Panc1 (cell line): ENCODE measurements around the gene KCNQ1. TPM values are rescaled to one million over a fixed set of nuclear protein-coding genes. Genes with fewer than 3 reads are reported as not detected.
A peak's percentile ranks its signal among the peaks of the same experiment; 100 is the strongest.

Experiments used
- ATAC-seq: fragments of 200-7000 bp; cut with Tn5 transposase; 2 replicates; pipeline ENCODE4 v1.9.1; 2020; ENCODE audit warnings: mild to moderate bottlenecking, moderate library complexity
- BruUV-seq: library from RNA; stranded (reverse); fragments of 400-500 nt; replicated peaks from 2 replicates; lab custom pipeline; 2021; lab: Mats Ljungman, UMichigan
- CTCF ChIA-PET: fragments of 300-600 bp; sonication (Branson Sonifier 250); formaldehyde crosslinking; loops from one replicate; lab custom pipeline; 2022; ENCODE audit warnings: antibody characterized with exemption; lab: Charles Lee
- POLR2A ChIA-PET: fragments of 300-600 bp; sonication (Branson Sonifier 250); formaldehyde crosslinking; loops from one replicate; lab custom pipeline; 2022; ENCODE audit warnings: antibody characterized with exemption; lab: Charles Lee
- DNase-seq: peaks from one replicate; pipeline ENCODE4 v3.0.0-alpha.2; 2010; ENCODE audit warnings: low read depth, low spot score
- H3K27ac ChIP-seq: 2 replicates; pipeline ENCODE4 v1.5.1; 2011; ENCODE audit warnings: mild to moderate bottlenecking, low read length, inconsistent platforms
- H3K27me3 ChIP-seq: fragments of 200-500 bp; sonication (Bioruptor generic); 2 replicates; pipeline ENCODE4 v1.6.0; 2014; ENCODE audit warnings: low read length, inconsistent platforms; ENCODE audit not compliant: control insufficient read depth, insufficient read depth
- H3K36me3 ChIP-seq: fragments of 200-500 bp; sonication (Bioruptor generic); 2 replicates; pipeline ENCODE4 v1.5.1; 2014; ENCODE audit warnings: inconsistent platforms, mild to moderate bottlenecking, low read length, moderate library complexity; ENCODE audit not compliant: control insufficient read depth, insufficient read depth
- H3K4me1 ChIP-seq: 2 replicates; pipeline ENCODE4 v1.5.1; 2011; ENCODE audit warnings: inconsistent platforms, mild to moderate bottlenecking, low read length, moderate library complexity; ENCODE audit not compliant: control insufficient read depth, insufficient read depth
- H3K4me3 ChIP-seq, 2 experiments: 2 replicates each; pipeline ENCODE4 v1.5.1; 2011 to 2012; ENCODE audit warnings: low read depth in 2 of 2, low read length in 2 of 2, mild to moderate bottlenecking in 2 of 2, inconsistent platforms in 1 of 2, moderate library complexity in 1 of 2
- H3K9me3 ChIP-seq: fragments of 200-500 bp; sonication (Bioruptor generic); 2 replicates; pipeline ENCODE4 v1.5.1; 2014; ENCODE audit warnings: low read depth, mild to moderate bottlenecking, inconsistent platforms, low read length, moderate library complexity; ENCODE audit not compliant: control insufficient read depth, insufficient read depth
- POLR2AphosphoS5 ChIP-seq: IDR thresholded peaks from 2 replicates; pipeline ENCODE4 v1.6.1; 2012; ENCODE audit warnings: mild to moderate bottlenecking, low read depth, low read length, moderate library complexity
- SIN3A ChIP-seq: IDR thresholded peaks from 2 replicates; pipeline ENCODE4 v1.6.1; 2012; ENCODE audit warnings: low read depth, mild to moderate bottlenecking, low read length, moderate library complexity, borderline replicate concordance; ENCODE audit not compliant: insufficient read depth
- TCF7L2 ChIP-seq: IDR thresholded peaks from 2 replicates; pipeline ENCODE4 v1.6.1; 2011; ENCODE audit warnings: mild to moderate bottlenecking, low read depth, low read length, inconsistent platforms
- in situ Hi-C: cut with HindIII; loops from 2 replicates; pipeline ENCODE4 v1.10.0; 2016; ENCODE audit warnings: low sequenced_read_pairs, low pct_unique_long_range_greater_than_20kb
- intact Hi-C: fragments of 100-400 bp; cut with micrococcal nuclease; formaldehyde crosslinking; loops from one replicate; pipeline ENCODE4 v1.10.0; 2022; ENCODE audit not compliant: unreplicated experiment
- total RNA-seq: library from RNA; stranded (reverse); gene quantifications from one replicate; pipeline ENCODE4 v1.2.1, GENCODE V29; 2021; ENCODE audit not compliant: unreplicated experiment
- TF ChIP-seq, protein P1 (sequence below), 2 experiments: IDR thresholded peaks; 2 replicates each; pipeline ENCODE4 v1.6.1; 2011 to 2012; ENCODE audit warnings: low read depth in 2 of 2, control low read depth in 1 of 2, low read length in 1 of 2, mild to moderate bottlenecking in 1 of 2, moderate library complexity in 1 of 2; ENCODE audit not compliant: insufficient read depth in 1 of 2
- TF ChIP-seq, protein P2 (sequence below): fragments of 450-650 bp; IDR thresholded peaks from 2 replicates; pipeline ENCODE4 v1.5.1; 2017; ENCODE audit warnings: mild to moderate bottlenecking

KCNQ1 gene
- total RNA-seq, 1 experiment from 2014 or later, result 1.0 TPM

DNA sequence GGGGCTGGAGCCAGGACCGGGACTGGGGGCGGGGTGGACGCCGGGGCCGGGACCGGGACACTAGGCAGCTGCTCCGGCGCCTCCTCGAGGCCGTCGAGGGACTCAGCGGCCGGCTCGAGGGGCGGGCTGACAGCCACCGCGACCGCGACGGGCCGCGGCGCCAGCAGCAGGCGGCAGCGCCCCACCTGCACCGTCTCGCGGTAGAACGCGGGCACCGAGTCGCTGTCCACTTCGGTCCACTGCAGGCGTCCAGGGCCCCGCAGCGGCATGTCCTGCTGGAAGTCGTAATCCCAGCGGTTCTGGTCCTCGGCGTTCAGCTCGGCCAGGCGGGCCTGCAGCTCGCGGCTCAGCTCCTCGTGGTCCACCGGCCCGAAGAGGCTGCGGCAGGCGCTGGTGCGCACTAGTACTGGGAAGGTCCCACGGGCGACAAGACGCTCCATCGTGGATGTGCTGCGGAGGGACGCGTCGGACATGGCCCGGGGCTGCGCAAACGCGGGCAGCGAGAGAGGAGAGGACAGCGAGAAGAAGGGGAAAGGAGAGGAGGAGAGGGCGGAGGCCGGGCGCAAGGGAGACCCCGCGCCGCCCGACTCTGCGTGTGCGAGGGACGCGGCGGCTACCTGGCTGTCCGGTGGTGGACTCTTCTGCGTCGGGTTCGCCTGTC, 440.3 kb downstream of the KCNQ1 start:
- POLR2A ChIA-PET, result no interaction called here
- in situ Hi-C loops (no loop called here), intact Hi-C loops (loop anchor here (5.0 to 10.0 kb wide), 2 partner anchors 190 to 458 kb away; partner anchors contain the start of gene KCNQ1OT1)
- Histone ChIP-seq H3K27me3 (no peaks in the 10 kb centered on the region), H3K4me1 (peaks cover 5% of the 10 kb centered on the region; the same call in 1 of the 2 replicates), H3K9me3 (no peaks in the 10 kb centered on the region), H3K27ac (no peak overlapping the region), H3K4me3 (peak overlapping the region; percentile 50 to 64), H3K36me3 (no peaks in the 10 kb centered on the region)
- DNase-seq (no peak), ATAC-seq (peak; percentile 66)
- no TSS peak for BruUV-seq
- TF ChIP-seq SIN3A (peak; percentile 66; the same call in 1 of the 2 replicates), POLR2AphosphoS5 (no peak)
- TF ChIP-seq, protein P1, sequence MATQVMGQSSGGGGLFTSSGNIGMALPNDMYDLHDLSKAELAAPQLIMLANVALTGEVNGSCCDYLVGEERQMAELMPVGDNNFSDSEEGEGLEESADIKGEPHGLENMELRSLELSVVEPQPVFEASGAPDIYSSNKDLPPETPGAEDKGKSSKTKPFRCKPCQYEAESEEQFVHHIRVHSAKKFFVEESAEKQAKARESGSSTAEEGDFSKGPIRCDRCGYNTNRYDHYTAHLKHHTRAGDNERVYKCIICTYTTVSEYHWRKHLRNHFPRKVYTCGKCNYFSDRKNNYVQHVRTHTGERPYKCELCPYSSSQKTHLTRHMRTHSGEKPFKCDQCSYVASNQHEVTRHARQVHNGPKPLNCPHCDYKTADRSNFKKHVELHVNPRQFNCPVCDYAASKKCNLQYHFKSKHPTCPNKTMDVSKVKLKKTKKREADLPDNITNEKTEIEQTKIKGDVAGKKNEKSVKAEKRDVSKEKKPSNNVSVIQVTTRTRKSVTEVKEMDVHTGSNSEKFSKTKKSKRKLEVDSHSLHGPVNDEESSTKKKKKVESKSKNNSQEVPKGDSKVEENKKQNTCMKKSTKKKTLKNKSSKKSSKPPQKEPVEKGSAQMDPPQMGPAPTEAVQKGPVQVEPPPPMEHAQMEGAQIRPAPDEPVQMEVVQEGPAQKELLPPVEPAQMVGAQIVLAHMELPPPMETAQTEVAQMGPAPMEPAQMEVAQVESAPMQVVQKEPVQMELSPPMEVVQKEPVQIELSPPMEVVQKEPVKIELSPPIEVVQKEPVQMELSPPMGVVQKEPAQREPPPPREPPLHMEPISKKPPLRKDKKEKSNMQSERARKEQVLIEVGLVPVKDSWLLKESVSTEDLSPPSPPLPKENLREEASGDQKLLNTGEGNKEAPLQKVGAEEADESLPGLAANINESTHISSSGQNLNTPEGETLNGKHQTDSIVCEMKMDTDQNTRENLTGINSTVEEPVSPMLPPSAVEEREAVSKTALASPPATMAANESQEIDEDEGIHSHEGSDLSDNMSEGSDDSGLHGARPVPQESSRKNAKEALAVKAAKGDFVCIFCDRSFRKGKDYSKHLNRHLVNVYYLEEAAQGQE (IDR thresholded peaks at IDR 0.05; ENCODE audit: insufficient read depth in 1 of 2, low read depth in 2 of 2, low read length in 1 of 2), result peak in 1 of 2 experiments; percentile 80; a peak in 2 of 4 replicates
- TF ChIP-seq, protein P2, sequence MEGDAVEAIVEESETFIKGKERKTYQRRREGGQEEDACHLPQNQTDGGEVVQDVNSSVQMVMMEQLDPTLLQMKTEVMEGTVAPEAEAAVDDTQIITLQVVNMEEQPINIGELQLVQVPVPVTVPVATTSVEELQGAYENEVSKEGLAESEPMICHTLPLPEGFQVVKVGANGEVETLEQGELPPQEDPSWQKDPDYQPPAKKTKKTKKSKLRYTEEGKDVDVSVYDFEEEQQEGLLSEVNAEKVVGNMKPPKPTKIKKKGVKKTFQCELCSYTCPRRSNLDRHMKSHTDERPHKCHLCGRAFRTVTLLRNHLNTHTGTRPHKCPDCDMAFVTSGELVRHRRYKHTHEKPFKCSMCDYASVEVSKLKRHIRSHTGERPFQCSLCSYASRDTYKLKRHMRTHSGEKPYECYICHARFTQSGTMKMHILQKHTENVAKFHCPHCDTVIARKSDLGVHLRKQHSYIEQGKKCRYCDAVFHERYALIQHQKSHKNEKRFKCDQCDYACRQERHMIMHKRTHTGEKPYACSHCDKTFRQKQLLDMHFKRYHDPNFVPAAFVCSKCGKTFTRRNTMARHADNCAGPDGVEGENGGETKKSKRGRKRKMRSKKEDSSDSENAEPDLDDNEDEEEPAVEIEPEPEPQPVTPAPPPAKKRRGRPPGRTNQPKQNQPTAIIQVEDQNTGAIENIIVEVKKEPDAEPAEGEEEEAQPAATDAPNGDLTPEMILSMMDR, result peak; percentile 93
- CTCF ChIA-PET, result interaction anchor here (0.6 to 2.7 kb wide), 2 partner anchors 32 to 353 kb away, joined by 4 to 21 read pairs; no protein-coding TSS in a partner anchor

DNA sequence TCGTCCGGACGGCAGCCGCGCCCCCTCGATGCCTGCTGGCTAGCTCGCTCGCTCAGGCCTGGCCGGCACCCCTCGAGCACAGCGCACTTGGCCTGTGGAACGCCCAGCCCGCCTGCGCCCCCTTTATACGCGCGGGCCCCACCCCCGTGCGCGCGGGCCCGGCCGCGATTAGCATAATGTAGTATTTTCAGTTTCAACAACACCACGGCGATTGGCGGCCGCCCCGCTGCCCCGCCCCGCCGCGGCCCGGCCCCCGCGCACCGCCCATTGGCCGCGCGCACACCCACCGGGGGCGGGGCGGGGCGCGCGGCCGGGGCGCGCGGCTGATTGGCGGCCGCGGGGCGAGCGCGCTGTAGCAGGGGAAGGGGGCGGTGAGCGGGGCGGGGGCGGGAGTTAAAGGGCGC, 440.9 kb downstream of the KCNQ1 start, which contains the start of gene CDKN1C:
Gene CDKN1C, minus strand, starts transcription at position 98 of the 404 bp plus-strand sequence. CDS start 319 bp downstream, outside the sequence.
- no peaks in the 10 kb centered on the region for H3K9me3 ChIP-seq
- peaks cover 6% of the 10 kb centered on the region; the same call in 1 of the 2 replicates for H3K4me1 ChIP-seq
- no peaks in the 10 kb centered on the region for H3K36me3 ChIP-seq
- H3K27ac ChIP-seq, result no peak within 1 kb of the TSS
- H3K4me3 ChIP-seq, result peak within 1 kb of the TSS; percentile 56 to 64
- TF ChIP-seq SIN3A (peak; percentile 81; the same call in 1 of the 2 replicates), POLR2AphosphoS5 (peak; percentile 38; the same call in 1 of the 2 replicates), TCF7L2 (no peak)
- TF ChIP-seq, protein P1 (IDR thresholded peaks at IDR 0.05; ENCODE audit: insufficient read depth in 1 of 2, low read depth in 2 of 2, low read length in 1 of 2), result no peak
- TF ChIP-seq, protein P2, result no peak
- in situ Hi-C loops (no loop called here), intact Hi-C loops (loop anchor here (5.0 to 10.0 kb wide), 2 partner anchors 191 to 458 kb away; partner anchors contain the start of gene KCNQ1OT1)
- no TSS peak for BruUV-seq
- ChIA-PET POLR2A (no interaction called here), CTCF (interaction anchor here (0.6 to 8.1 kb wide), 3 partner anchors 33 to 353 kb away, joined by 4 to 132 read pairs (median 21); no protein-coding TSS in a partner anchor)
- no peaks in the 10 kb centered on the region for H3K27me3 ChIP-seq
- DNase-seq (no peak), ATAC-seq (peak; percentile 70)
